K562 (cell line): ENCODE measurements around the gene EHMT2. TPM values are rescaled to one million over a fixed set of nuclear protein-coding genes. Genes with fewer than 3 reads are reported as not detected.

ENCODE experiments used
- ATAC-seq: fragments of 200-7000 bp; cut with Tn5 transposase; 3 replicates; pipeline ENCODE4 v1.9.1; 2020; ENCODE audit warnings: moderate library complexity
- BruUV-seq: library from RNA; stranded (reverse); fragments of 400-500 nt; replicated peaks from 2 replicates; lab custom pipeline; 2021; lab: Mats Ljungman, UMichigan
- CTCF ChIA-PET: fragments of 300-600 bp; formaldehyde crosslinking; extraction: SDS; loops from one replicate; lab custom pipeline; 2021; ENCODE audit warnings: low intra/inter-chr PET ratio; lab: Yijun Ruan, JAX
- POLR2A ChIA-PET: fragments of 300-600, 350-650 bp; sonication (Branson Sonifier 250); formaldehyde crosslinking; extraction: SDS; loops from one replicate; lab custom pipeline; 2021; ENCODE audit warnings: antibody characterized with exemption, inconsistent platforms; lab: Yijun Ruan, JAX
- DNase-seq, 4 experiments: peaks; one replicate each; pipeline versions ENCODE4 v3.0.0 to v3.0.0-alpha.2; 2011 to 2018; ENCODE audit warnings: low spot score in 3 of 4, mixed read lengths in 3 of 4; ENCODE audit errors: extremely low read depth in 1 of 4
- FAIRE-seq: peaks from 2 replicates; lab custom pipeline; 2011; peaks lifted over from hg19 to GRCh38; lab: Jason Lieb, UNC
- H2AFZ ChIP-seq: 2 replicates; pipeline ENCODE4 v1.6.0; 2011; ENCODE audit warnings: low read depth, low read length, control low read depth, inconsistent platforms
- H3K27ac ChIP-seq: fragments of 200-600 bp; 3 replicates; pipeline ENCODE4 v1.8.0; 2011; ENCODE audit warnings: low read depth, mild to moderate bottlenecking, control low read depth, inconsistent platforms, low read length, moderate library complexity, mixed read lengths; ENCODE audit errors: extremely low read depth
- H3K27me3 ChIP-seq, 2 experiments: fragments of 300-600 bp in 1 of 2; 2 replicates in 1 of 2; 3 replicates in 1 of 2; pipeline versions ENCODE4 v1.6.0 to v1.8.0; 2011; ENCODE audit warnings: inconsistent platforms in 2 of 2, low read length in 2 of 2, mild to moderate bottlenecking in 1 of 2, mixed read lengths in 1 of 2, moderate library complexity in 1 of 2; ENCODE audit not compliant: control insufficient read depth in 2 of 2, insufficient read depth in 2 of 2
- H3K36me3 ChIP-seq: fragments of 300-600 bp; 3 replicates; pipeline ENCODE4 v1.8.0; 2011; ENCODE audit warnings: mild to moderate bottlenecking, low read length, inconsistent platforms; ENCODE audit not compliant: control insufficient read depth, insufficient read depth
- H3K4me1 ChIP-seq, 2 experiments: fragments of 200-600 bp in 1 of 2; replicated peaks in 1 of 2; 2 replicates in 1 of 2; 3 replicates in 1 of 2; pipeline versions ENCODE4 v1.5.1 to v1.8.0; 2011; ENCODE audit warnings: inconsistent platforms in 2 of 2, low read length in 2 of 2, mild to moderate bottlenecking in 1 of 2, mixed read lengths in 1 of 2, moderate library complexity in 1 of 2; ENCODE audit not compliant: control insufficient read depth in 2 of 2, insufficient read depth in 2 of 2
- H3K4me2 ChIP-seq: 2 replicates; pipeline ENCODE4 v1.6.1; 2011; ENCODE audit warnings: low read length, control low read depth, inconsistent platforms, mixed read lengths; ENCODE audit not compliant: insufficient read depth
- H3K4me3 ChIP-seq: fragments of 200-600 bp; sonication (generic), shearing (Covaris generic); 2 replicates; pipeline ENCODE4 v1.5.1; 2016; ENCODE audit warnings: control low read depth, inconsistent platforms
- H3K79me2 ChIP-seq: fragments of 200-600 bp; 3 replicates; pipeline ENCODE4 v1.8.0; 2011; ENCODE audit warnings: low read length, inconsistent platforms; ENCODE audit not compliant: control insufficient read depth, insufficient read depth
- H3K9ac ChIP-seq, 2 experiments: 2 replicates each; pipeline versions ENCODE4 v1.6.0 to v1.6.1; 2011; ENCODE audit warnings: low read depth in 2 of 2, low read length in 2 of 2, control low read depth in 1 of 2, inconsistent platforms in 1 of 2, mild to moderate bottlenecking in 1 of 2, mixed read lengths in 1 of 2; ENCODE audit not compliant: insufficient read depth in 1 of 2
- H3K9me1 ChIP-seq: one replicate; pipeline ENCODE4 v1.6.0; 2011; ENCODE audit warnings: inconsistent platforms, mild to moderate bottlenecking, low read length, moderate library complexity; ENCODE audit not compliant: control insufficient read depth, insufficient read depth
- H3K9me3 ChIP-seq: replicated peaks from 2 replicates; pipeline ENCODE4 v1.5.1; 2011; ENCODE audit warnings: low read depth, low read length, inconsistent platforms; ENCODE audit not compliant: control insufficient read depth, insufficient read depth
- H4K20me1 ChIP-seq: replicated peaks from 2 replicates; pipeline ENCODE4 v1.6.1; 2011; ENCODE audit warnings: low read length, inconsistent platforms, mixed read lengths; ENCODE audit not compliant: control insufficient read depth, insufficient read depth
- BRD4 ChIP-seq: fragments of 200-600 bp; sonication (generic); IDR thresholded peaks from 2 replicates; pipeline ENCODE4 v1.6.1; 2017; ENCODE audit warnings: inconsistent platforms
- HNRNPH1 ChIP-seq: fragments of 200-400 bp; formaldehyde crosslinking; optimal IDR thresholded peaks from 2 replicates; pipeline ENCODE3; 2017; ENCODE audit warnings: low read depth, mild to moderate bottlenecking, low read length, moderate library complexity
- POLR2AphosphoS2 ChIP-seq: IDR thresholded peaks from 2 replicates; pipeline ENCODE4 v1.6.1; 2012; ENCODE audit warnings: low read length, improper control_type of control experiment
- RBFOX2 ChIP-seq: fragments of 200-400 bp; formaldehyde crosslinking; IDR thresholded peaks from 2 replicates; pipeline ENCODE4 v1.6.1; 2017; ENCODE audit warnings: low read depth, mild to moderate bottlenecking, low read length, moderate library complexity
- USF1 ChIP-seq: sonication (generic); formaldehyde crosslinking; IDR thresholded peaks from 2 replicates; pipeline ENCODE4 v1.9.0; 2022; ENCODE audit warnings: mild to moderate bottlenecking, missing genetic modification reagents
- WGBS: fragments of 100-300 bp; shearing (Covaris generic); methylation state at CpG from one replicate; pipeline ENCODE4 v1.1.6; 2016; ENCODE audit warnings: low coverage, mixed read lengths; ENCODE audit not compliant: insufficient coverage; ENCODE audit errors: missing lambda C conversion rate; 5-methylcytosine and 5-hydroxymethylcytosine counted together
- in situ Hi-C: fragments of 300-500 bp; cut with MboI; formaldehyde crosslinking; loops from 4 replicates; pipeline ENCODE4 v1.15.0; 2018; ENCODE audit warnings: inconsistent platforms, mixed read lengths
- intact Hi-C: fragments of 100-400 bp; cut with micrococcal nuclease; formaldehyde crosslinking; loops from 2 replicates; pipeline ENCODE4 v1.14.2; 2022
- polyA plus RNA-seq, 8 experiments: library from polyadenylated mRNA; depleted of rRNA in 4 of 8; stranded (reverse) in 5 of 8; unstranded in 3 of 8; fragments of >200 nt; fragmentation: Nextera tagmentation in 2 of 8; fragmentation: Illumina TruSeq in 1 of 8; extraction: Ambion mirVana in 2 of 8; extraction: Trizol in 1 of 8; gene quantifications; 2 replicates each; pipeline versions ENCODE4 v1.2.1 to v1.2.3, GENCODE V29; 2011 to 2014; ENCODE audit warnings: inconsistent platforms in 1 of 8, missing spikeins in 1 of 8
- total RNA-seq, 7 experiments: library from RNA; depleted of rRNA in 6 of 7; stranded (reverse); fragments of >200 nt in 6 of 7; fragmentation: Illumina TruSeq in 2 of 7; extraction: Trizol in 2 of 7; gene quantifications; 2 replicates each; pipeline versions ENCODE4 v1.2.1 to v1.2.3, GENCODE V29; 2011 to 2021; ENCODE audit warnings: low replicate concordance in 1 of 7

EHMT2 gene
- total and polyA plus RNA-seq, 9 of the 15 experiments (the other 6 are each of a cell fraction or from before 2014, with no cell fraction given) = 2.1 to 63.8 (median 38.5) TPM

GRCh38 chr6:31883676-31884075, 13.8 kb downstream of the EHMT2 start:
- no peak for DNase-seq
- H3K4me3 ChIP-seq = no peak overlapping the region
- intact Hi-C loops = no loop called here
- no peak overlapping the region for H3K9ac ChIP-seq
- H3K27ac ChIP-seq = no peak overlapping the region
- POLR2A ChIA-PET = interaction anchor here (0.6 to 1.6 kb wide), 5 partner anchors 10 to 219 kb away, joined by 3 to 8 read pairs (median 3); partner anchors contain the start of gene GPANK1
- peaks cover 87% of the 10 kb centered on the region; the same call in 2 of the 3 replicates for H3K36me3 ChIP-seq
- no peaks in the 10 kb centered on the region for H3K27me3 ChIP-seq
- FAIRE-seq = no peak
- WGBS = 92% methylated on average over 12 of the region's 12 CpGs
- ATAC-seq = no peak
- no peaks in the 10 kb centered on the region for H3K9me3 ChIP-seq
- no peaks in the 10 kb centered on the region for H3K79me2 ChIP-seq
- TF ChIP-seq BRD4 (no peak), RBFOX2 (0 out of 2 replicates have a peak, but pooled peaks have one; percentile 6), POLR2AphosphoS2 (no peak)
- no peak overlapping the region for H3K4me2 ChIP-seq
- CTCF ChIA-PET = no interaction called here
- H4K20me1 ChIP-seq = no peaks in the 10 kb centered on the region
- H3K9me1 ChIP-seq = no peaks in the 10 kb centered on the region
- no TSS peak for BruUV-seq
- H3K4me1 ChIP-seq = peaks cover 0 to 35% of the 10 kb centered on the region in 2 experiments; a peak in 2 of 5 replicates
- in situ Hi-C loops = no loop called here
- H2AFZ ChIP-seq = no peak overlapping the region

- Histone ChIP-seq H3K9ac (peak overlapping the region in 1 of 2 experiments; percentile 18; a peak in 1 of 4 replicates), H3K79me2 (no peaks in the 10 kb centered on the region), H3K4me2 (no peak overlapping the region), H3K9me1 (no peaks in the 10 kb centered on the region), H3K4me1 (peaks cover 0 to 41% of the 10 kb centered on the region in 2 experiments; a peak in 2 of 5 replicates), H4K20me1 (no peaks in the 10 kb centered on the region), H3K9me3 (no peaks in the 10 kb centered on the region), H3K27me3 (no peaks in the 10 kb centered on the region), H2AFZ (no peak overlapping the region), H3K27ac (no peak overlapping the region), H3K4me3 (no peak overlapping the region), H3K36me3 (peaks cover 74% of the 10 kb centered on the region; the same call in 2 of the 3 replicates)
- in situ Hi-C loops = no loop called here
- no TSS peak for BruUV-seq
- no peak for ATAC-seq
- ChIA-PET POLR2A (interaction anchor here (0.8 to 1.5 kb wide), 2 partner anchors 20 to 48 kb away, joined by 3 to 5 read pairs; partner anchors contain the start of gene ZBTB12), CTCF (no interaction called here)
- 87% methylated on average over 6 of the region's 6 CpGs for WGBS
- peak; percentile 37 for FAIRE-seq
- intact Hi-C loops = no loop called here
- peak in 1 of 4 experiments; percentile 35 for DNase-seq
- TF ChIP-seq HNRNPH1 (no peak), USF1 (0 out of 2 replicates have a peak, but pooled peaks have one; percentile 25)
Measured at GRCh38 chr6:31882344-31882743, 15.2 kb downstream of the EHMT2 start.
